ENCODE measurements around the gene ST13. TPM values are rescaled to one million over a fixed set of nuclear protein-coding genes. Genes with fewer than 3 reads are reported as not detected.

ST13 gene
- total and polyA plus RNA-seq, 4 donors = 82.3 to 112 (median 91.1) TPM

DNA sequence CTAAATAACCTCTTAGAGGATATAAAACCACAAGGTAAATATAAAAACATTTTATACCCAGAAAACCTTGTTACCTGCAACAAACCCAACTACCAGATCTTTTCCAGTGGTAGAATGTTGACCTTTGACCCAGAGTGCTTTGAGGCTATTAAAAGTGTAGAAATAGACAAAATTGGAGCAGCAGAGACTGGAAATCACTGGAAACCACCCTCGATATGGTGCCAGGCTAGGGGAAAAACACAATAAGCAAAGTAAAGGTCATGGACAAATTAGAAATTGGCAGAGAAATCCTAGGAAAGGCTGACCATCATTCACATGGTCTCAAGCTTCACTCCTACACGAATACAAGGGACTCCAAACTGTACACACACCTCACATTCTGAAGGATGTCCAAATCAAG, 64.0 kb downstream of the ST13 start:
- Histone ChIP-seq H3K9ac (ENCODE audit: low read depth in 1 of 2, low read length in 2 of 2) (no peak overlapping the region), H3K9me3 (ENCODE audit: control insufficient read depth in 4 of 4, low read length in 3 of 4) (no peaks in the 10 kb centered on the region), H3K4me1 (ENCODE audit: control insufficient read depth in 4 of 4, insufficient read depth in 4 of 4, low read length in 3 of 4) (peaks cover 0 to 6% (median 4%) of the 10 kb centered on the region in 4 donors), H3K36me3 (ENCODE audit: control insufficient read depth in 4 of 4, insufficient read depth in 3 of 4, low read depth in 1 of 4, low read length in 3 of 4) (peaks cover 2 to 8% (median 3%) of the 10 kb centered on the region in 4 donors), H3K27me3 (ENCODE audit: control insufficient read depth in 4 of 4, insufficient read depth in 4 of 4, low read length in 3 of 4) (no peaks in the 10 kb centered on the region), H3K4me3 (ENCODE audit: low read depth in 1 of 3, low read length in 3 of 3) (no peak overlapping the region), H3K27ac (ENCODE audit: low read depth in 1 of 2, low read length in 2 of 2) (no peak overlapping the region)
- TF ChIP-seq, protein P1, sequence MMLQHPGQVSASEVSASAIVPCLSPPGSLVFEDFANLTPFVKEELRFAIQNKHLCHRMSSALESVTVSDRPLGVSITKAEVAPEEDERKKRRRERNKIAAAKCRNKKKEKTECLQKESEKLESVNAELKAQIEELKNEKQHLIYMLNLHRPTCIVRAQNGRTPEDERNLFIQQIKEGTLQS (IDR thresholded peaks at IDR 0.05) = no peak
- TF ChIP-seq YY1 (IDR thresholded peaks at IDR 0.05) = no peak
- TF ChIP-seq HNF4A (conservative IDR thresholded peaks at IDR 0.05) = peak; percentile 55 to 78
- no peak for TF ChIP-seq FOXA2 (IDR thresholded peaks at IDR 0.05)
- peak; percentile 34 for TF ChIP-seq HNF4G (IDR thresholded peaks at IDR 0.05)
- TF ChIP-seq, protein P2, sequence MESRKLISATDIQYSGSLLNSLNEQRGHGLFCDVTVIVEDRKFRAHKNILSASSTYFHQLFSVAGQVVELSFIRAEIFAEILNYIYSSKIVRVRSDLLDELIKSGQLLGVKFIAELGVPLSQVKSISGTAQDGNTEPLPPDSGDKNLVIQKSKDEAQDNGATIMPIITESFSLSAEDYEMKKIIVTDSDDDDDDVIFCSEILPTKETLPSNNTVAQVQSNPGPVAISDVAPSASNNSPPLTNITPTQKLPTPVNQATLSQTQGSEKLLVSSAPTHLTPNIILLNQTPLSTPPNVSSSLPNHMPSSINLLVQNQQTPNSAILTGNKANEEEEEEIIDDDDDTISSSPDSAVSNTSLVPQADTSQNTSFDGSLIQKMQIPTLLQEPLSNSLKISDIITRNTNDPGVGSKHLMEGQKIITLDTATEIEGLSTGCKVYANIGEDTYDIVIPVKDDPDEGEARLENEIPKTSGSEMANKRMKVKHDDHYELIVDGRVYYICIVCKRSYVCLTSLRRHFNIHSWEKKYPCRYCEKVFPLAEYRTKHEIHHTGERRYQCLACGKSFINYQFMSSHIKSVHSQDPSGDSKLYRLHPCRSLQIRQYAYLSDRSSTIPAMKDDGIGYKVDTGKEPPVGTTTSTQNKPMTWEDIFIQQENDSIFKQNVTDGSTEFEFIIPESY (IDR thresholded peaks at IDR 0.05) = no peak
- TF ChIP-seq TAF1 (conservative IDR thresholded peaks at IDR 0.05) = no peak
- TF ChIP-seq, protein P3, sequence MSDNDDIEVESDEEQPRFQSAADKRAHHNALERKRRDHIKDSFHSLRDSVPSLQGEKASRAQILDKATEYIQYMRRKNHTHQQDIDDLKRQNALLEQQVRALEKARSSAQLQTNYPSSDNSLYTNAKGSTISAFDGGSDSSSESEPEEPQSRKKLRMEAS (IDR thresholded peaks at IDR 0.05) = no peak
- peak; percentile 53 to 58 for TF ChIP-seq RXRA (IDR thresholded peaks at IDR 0.05)
- TF ChIP-seq FOXA1 (IDR thresholded peaks at IDR 0.05) = no peak
- TF ChIP-seq, protein P4, sequence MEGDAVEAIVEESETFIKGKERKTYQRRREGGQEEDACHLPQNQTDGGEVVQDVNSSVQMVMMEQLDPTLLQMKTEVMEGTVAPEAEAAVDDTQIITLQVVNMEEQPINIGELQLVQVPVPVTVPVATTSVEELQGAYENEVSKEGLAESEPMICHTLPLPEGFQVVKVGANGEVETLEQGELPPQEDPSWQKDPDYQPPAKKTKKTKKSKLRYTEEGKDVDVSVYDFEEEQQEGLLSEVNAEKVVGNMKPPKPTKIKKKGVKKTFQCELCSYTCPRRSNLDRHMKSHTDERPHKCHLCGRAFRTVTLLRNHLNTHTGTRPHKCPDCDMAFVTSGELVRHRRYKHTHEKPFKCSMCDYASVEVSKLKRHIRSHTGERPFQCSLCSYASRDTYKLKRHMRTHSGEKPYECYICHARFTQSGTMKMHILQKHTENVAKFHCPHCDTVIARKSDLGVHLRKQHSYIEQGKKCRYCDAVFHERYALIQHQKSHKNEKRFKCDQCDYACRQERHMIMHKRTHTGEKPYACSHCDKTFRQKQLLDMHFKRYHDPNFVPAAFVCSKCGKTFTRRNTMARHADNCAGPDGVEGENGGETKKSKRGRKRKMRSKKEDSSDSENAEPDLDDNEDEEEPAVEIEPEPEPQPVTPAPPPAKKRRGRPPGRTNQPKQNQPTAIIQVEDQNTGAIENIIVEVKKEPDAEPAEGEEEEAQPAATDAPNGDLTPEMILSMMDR (IDR thresholded peaks at IDR 0.05; ENCODE audit: low read depth, low read length, missing input control) = no peak
- no peak for TF ChIP-seq JUND (IDR thresholded peaks at IDR 0.05)
- no peak for TF ChIP-seq GABPA (IDR thresholded peaks at IDR 0.05 in 1 of 2, conservative IDR thresholded peaks at IDR 0.05 in 1 of 2)
- peak; percentile 44 for TF ChIP-seq SP1 (IDR thresholded peaks at IDR 0.05)
- TF ChIP-seq, protein P5, sequence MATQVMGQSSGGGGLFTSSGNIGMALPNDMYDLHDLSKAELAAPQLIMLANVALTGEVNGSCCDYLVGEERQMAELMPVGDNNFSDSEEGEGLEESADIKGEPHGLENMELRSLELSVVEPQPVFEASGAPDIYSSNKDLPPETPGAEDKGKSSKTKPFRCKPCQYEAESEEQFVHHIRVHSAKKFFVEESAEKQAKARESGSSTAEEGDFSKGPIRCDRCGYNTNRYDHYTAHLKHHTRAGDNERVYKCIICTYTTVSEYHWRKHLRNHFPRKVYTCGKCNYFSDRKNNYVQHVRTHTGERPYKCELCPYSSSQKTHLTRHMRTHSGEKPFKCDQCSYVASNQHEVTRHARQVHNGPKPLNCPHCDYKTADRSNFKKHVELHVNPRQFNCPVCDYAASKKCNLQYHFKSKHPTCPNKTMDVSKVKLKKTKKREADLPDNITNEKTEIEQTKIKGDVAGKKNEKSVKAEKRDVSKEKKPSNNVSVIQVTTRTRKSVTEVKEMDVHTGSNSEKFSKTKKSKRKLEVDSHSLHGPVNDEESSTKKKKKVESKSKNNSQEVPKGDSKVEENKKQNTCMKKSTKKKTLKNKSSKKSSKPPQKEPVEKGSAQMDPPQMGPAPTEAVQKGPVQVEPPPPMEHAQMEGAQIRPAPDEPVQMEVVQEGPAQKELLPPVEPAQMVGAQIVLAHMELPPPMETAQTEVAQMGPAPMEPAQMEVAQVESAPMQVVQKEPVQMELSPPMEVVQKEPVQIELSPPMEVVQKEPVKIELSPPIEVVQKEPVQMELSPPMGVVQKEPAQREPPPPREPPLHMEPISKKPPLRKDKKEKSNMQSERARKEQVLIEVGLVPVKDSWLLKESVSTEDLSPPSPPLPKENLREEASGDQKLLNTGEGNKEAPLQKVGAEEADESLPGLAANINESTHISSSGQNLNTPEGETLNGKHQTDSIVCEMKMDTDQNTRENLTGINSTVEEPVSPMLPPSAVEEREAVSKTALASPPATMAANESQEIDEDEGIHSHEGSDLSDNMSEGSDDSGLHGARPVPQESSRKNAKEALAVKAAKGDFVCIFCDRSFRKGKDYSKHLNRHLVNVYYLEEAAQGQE (IDR thresholded peaks at IDR 0.05) = no peak
- WGBS = 34% methylated on average over 2 of the region's 2 CpGs
- DNase-seq (ENCODE audit: low spot score) = no peak

DNA sequence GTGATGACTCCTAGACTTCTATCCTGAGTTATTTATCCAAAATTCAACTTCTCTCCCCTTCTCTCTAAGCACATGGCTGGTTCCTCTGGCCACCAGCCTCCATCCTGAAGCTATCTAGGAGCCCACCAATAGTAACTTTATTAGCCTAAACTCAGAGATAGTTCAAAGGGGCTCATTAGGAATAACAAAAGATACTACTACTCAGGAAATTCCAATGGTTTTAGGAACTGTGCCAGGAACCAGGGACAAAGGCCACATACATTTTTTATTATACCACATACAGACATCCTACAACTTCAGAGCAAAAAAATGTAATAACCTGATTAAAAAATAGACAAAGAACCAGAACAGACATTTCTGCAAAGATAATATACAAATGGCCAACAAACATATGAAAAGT, 65.2 kb downstream of the ST13 start:
- H3K36me3 ChIP-seq (ENCODE audit: control insufficient read depth in 4 of 4, insufficient read depth in 3 of 4, low read depth in 1 of 4, low read length in 3 of 4) = peaks cover 3 to 8% (median 4%) of the 10 kb centered on the region in 4 donors
- H3K9ac ChIP-seq (ENCODE audit: low read depth in 1 of 2, low read length in 2 of 2) = no peak overlapping the region
- no peak overlapping the region for H3K4me3 ChIP-seq (ENCODE audit: low read depth in 1 of 3, low read length in 3 of 3)
- TF ChIP-seq RAD21 (IDR thresholded peaks at IDR 0.05) (no peak), HNF4A (conservative IDR thresholded peaks at IDR 0.05) (no peak)
- TF ChIP-seq, protein P1 (IDR thresholded peaks at IDR 0.05) = no peak
- no peak for DNase-seq (ENCODE audit: low spot score)
- H3K27me3 ChIP-seq (ENCODE audit: control insufficient read depth in 4 of 4, insufficient read depth in 4 of 4, low read length in 3 of 4) = no peaks in the 10 kb centered on the region
- no peak overlapping the region for H3K27ac ChIP-seq (ENCODE audit: low read depth in 1 of 2, low read length in 2 of 2)
- H3K9me3 ChIP-seq (ENCODE audit: control insufficient read depth in 4 of 4, low read length in 3 of 4) = no peaks in the 10 kb centered on the region
- peaks cover 0 to 6% (median 4%) of the 10 kb centered on the region in 4 donors for H3K4me1 ChIP-seq (ENCODE audit: control insufficient read depth in 4 of 4, insufficient read depth in 4 of 4, low read length in 3 of 4)
